Esophagus muscularis mucosa (tissue), 4 donors: Measurements from ENCODE around the gene PGM2L1. TPM values are rescaled to one million over a fixed set of nuclear protein-coding genes. Genes with fewer than 3 reads are reported as not detected.

ENCODE experiments used
- DNase-seq: peaks from one replicate; pipeline ENCODE4 v3.0.0-alpha.2; 2017; ENCODE audit errors: extremely low spot score
- H3K27ac ChIP-seq, 4 donors: fragments of 200-600 bp; sonication (generic); replicated peaks in 1 of 4; 1 replicate in 3 of 4; 2 replicates in 1 of 4; pipeline ENCODE4 v1.5.1; 2016 to 2019; ENCODE audit warnings: mild to moderate bottlenecking in 1 of 4
- H3K27me3 ChIP-seq, 4 donors: fragments of 200-600 bp; sonication (generic); one replicate each; pipeline versions ENCODE4 v1.5.1 to v1.6.0; 2016 to 2019
- H3K36me3 ChIP-seq, 4 donors: fragments of 200-600 bp; sonication (generic); one replicate each; pipeline ENCODE4 v1.5.1; 2016 to 2019
- H3K4me1 ChIP-seq, 4 donors: fragments of 200-600 bp; sonication (generic); one replicate each; pipeline ENCODE4 v1.5.1; 2016 to 2019
- H3K4me3 ChIP-seq, 4 donors: fragments of 200-600 bp; sonication (generic); 1 replicate in 2 of 4; 2 replicates in 2 of 4; pipeline ENCODE4 v1.5.1; 2016 to 2019; ENCODE audit warnings: mild to moderate bottlenecking in 4 of 4, moderate library complexity in 1 of 4
- H3K9me3 ChIP-seq, 4 donors: fragments of 200-600 bp; sonication (generic); 1 replicate in 3 of 4; 2 replicates in 1 of 4; pipeline ENCODE4 v1.5.1; 2016 to 2019
- CTCF ChIP-seq, 3 experiments: fragments of 200-600 bp in 2 of 3; fragments of 450-650 bp in 1 of 3; sonication (generic) in 2 of 3; IDR thresholded peaks; one replicate each; pipeline ENCODE4 v1.5.1; 2017 to 2019; ENCODE audit warnings: antibody characterized with exemption in 3 of 3, mild to moderate bottlenecking in 2 of 3, moderate library complexity in 1 of 3
- EP300 ChIP-seq: sonication (generic); formaldehyde crosslinking; IDR thresholded peaks from one replicate; pipeline ENCODE4 v1.6.1; 2017; ENCODE audit warnings: antibody characterized with exemption
- POLR2A ChIP-seq: fragments of 450-650 bp; IDR thresholded peaks from one replicate; pipeline ENCODE4 v1.6.1; 2017; ENCODE audit warnings: antibody characterized with exemption, moderate library complexity, mild to moderate bottlenecking, low read depth
- POLR2AphosphoS5 ChIP-seq, 2 donors: sonication (generic); formaldehyde crosslinking; IDR thresholded peaks; one replicate each; pipeline ENCODE4 v1.6.1; 2017; ENCODE audit warnings: antibody characterized with exemption in 2 of 2
- WGBS: methylation state at CpG from one replicate; pipeline ENCODE4 v1.1.5; 2018; 5-methylcytosine and 5-hydroxymethylcytosine counted together
- intact Hi-C: fragments of 100-400 bp; cut with DNase I; formaldehyde crosslinking; loops from one replicate; pipeline ENCODE4 v1.15.1; 2023
- total RNA-seq, 4 donors: library from RNA; depleted of rRNA; stranded (reverse); fragments of >200 nt; gene quantifications; one replicate each; pipeline versions ENCODE4 v1.1.0 to v1.2.1, GENCODE V29; 2016

Gene PGM2L1
- total RNA-seq, 4 donors from 2014 or later: 2.5 to 6.4 (median 5.8) TPM

DNA sequence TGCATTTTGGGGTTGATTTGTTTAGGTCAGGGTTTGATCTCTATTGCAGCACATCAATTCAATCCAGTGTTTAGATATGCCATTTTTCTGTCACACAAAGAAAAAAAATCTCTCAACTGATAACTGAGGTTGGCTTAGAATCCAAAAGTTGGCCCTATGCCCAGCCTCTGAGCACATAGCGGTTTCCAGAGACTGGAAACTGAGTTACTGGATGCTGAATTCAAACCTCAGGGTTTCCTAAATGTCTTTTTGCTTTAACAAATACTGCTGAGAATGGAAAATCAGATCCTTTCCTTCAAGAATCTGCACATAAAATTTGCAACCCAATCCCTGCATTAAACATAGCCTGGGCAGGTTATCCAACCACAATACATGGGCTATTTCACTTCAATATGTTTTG is 90.8 kb downstream of the PGM2L1 start:
- WGBS: 27% methylated on average over 1 of the region's 1 CpG
- Histone ChIP-seq H3K4me3 (no peak overlapping the region), H3K36me3 (no peaks in the 10 kb centered on the region), H3K4me1 (peaks cover 10 to 24% (median 13%) of the 10 kb centered on the region in 4 donors), H3K27ac (no peak overlapping the region), H3K27me3 (peaks cover 0 to 12% (median 0%) of the 10 kb centered on the region in 4 donors), H3K9me3 (no peaks in the 10 kb centered on the region)
- intact Hi-C loops: no loop called here
- no peak for DNase-seq
- no peak for TF ChIP-seq EP300
- no peak for TF ChIP-seq POLR2AphosphoS5 (IDR thresholded peaks at IDR 0.05)
- TF ChIP-seq POLR2A: no peak
- TF ChIP-seq CTCF (IDR thresholded peaks at IDR 0.05): no peak

- WGBS: 73% methylated on average over 8 of the region's 8 CpGs
- DNase-seq: no peak
- H3K27ac ChIP-seq: no peak overlapping the region
- peaks cover 0 to 10% (median 0%) of the 10 kb centered on the region in 4 donors for H3K27me3 ChIP-seq
- intact Hi-C loops: no loop called here
- TF ChIP-seq POLR2AphosphoS5 (IDR thresholded peaks at IDR 0.05): no peak
- no peak for TF ChIP-seq POLR2A
- no peak for TF ChIP-seq EP300
- TF ChIP-seq CTCF (IDR thresholded peaks at IDR 0.05): no peak
- H3K9me3 ChIP-seq: no peaks in the 10 kb centered on the region
- H3K36me3 ChIP-seq: no peaks in the 10 kb centered on the region
- peaks cover 8 to 19% (median 9%) of the 10 kb centered on the region in 4 donors for H3K4me1 ChIP-seq
- no peak overlapping the region for H3K4me3 ChIP-seq
These were observed 91.6 kb downstream of the PGM2L1 start for GRCh38 chr11:74306435-74307175.

GRCh38 chr11:74299015-74299414 is 99.2 kb downstream of the PGM2L1 start:
- TF ChIP-seq EP300 (no peak), POLR2A (no peak), CTCF (IDR thresholded peaks at IDR 0.05) (no peak), POLR2AphosphoS5 (IDR thresholded peaks at IDR 0.05) (no peak)
- H3K4me1 ChIP-seq: no peaks in the 10 kb centered on the region
- 83% methylated on average over 3 of the region's 3 CpGs for WGBS
- H3K27me3 ChIP-seq: no peaks in the 10 kb centered on the region
- no peak overlapping the region for H3K4me3 ChIP-seq
- H3K9me3 ChIP-seq: no peaks in the 10 kb centered on the region
- no peak for DNase-seq
- no peaks in the 10 kb centered on the region for H3K36me3 ChIP-seq
- no peak overlapping the region for H3K27ac ChIP-seq
- intact Hi-C loops: no loop called here

DNA sequence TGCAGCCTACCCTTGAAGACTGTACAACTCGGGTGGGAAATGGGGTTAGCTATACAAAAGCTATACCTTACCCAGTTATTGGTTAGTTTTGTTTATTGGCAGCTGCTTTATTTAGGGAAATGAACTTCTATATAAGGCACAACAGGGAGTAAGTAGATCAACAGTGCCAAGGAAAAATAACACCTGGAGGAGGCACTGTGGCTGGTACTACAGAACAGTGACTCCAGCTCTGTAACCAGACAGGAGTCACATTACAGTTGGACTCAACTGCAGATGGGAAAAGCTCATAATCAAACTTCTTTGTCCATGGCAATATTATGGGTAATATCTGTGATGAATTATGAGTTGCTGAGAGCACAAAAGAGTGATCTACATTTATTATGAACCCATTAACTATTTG is 100.7 kb downstream of the PGM2L1 start:
- no peaks in the 10 kb centered on the region for H3K27me3 ChIP-seq
- no peaks in the 10 kb centered on the region for H3K9me3 ChIP-seq
- DNase-seq: peak; percentile 34
- TF ChIP-seq EP300 (no peak), POLR2A (no peak), POLR2AphosphoS5 (IDR thresholded peaks at IDR 0.05) (no peak), CTCF (IDR thresholded peaks at IDR 0.05) (no peak)
- no peak overlapping the region for H3K4me3 ChIP-seq
- H3K27ac ChIP-seq: no peak overlapping the region
- intact Hi-C loops: no loop called here
- no peaks in the 10 kb centered on the region for H3K4me1 ChIP-seq
- 91% methylated on average over 1 of the region's 1 CpG for WGBS
- H3K36me3 ChIP-seq: no peaks in the 10 kb centered on the region
